Tibial nerve (tissue), 4 donors: ENCODE data around the gene ELOVL7.

Experiments used
- EP300 ChIP-seq, 2 donors: sonication (generic); formaldehyde crosslinking; IDR thresholded peaks; one replicate each; pipeline ENCODE4 v1.6.1; 2017; ENCODE audit warnings: antibody characterized with exemption in 2 of 2, mild to moderate bottlenecking in 1 of 2
- TF ChIP-seq, protein P1 (sequence below), 5 experiments: fragments of 200-600 bp in 3 of 5; fragments of 450-650 bp in 2 of 5; sonication (generic) in 3 of 5; IDR thresholded peaks; one replicate each; pipeline ENCODE4 v1.5.1; 2016 to 2019; ENCODE audit warnings: antibody characterized with exemption in 5 of 5, mild to moderate bottlenecking in 3 of 5, moderate library complexity in 2 of 5

DNA sequence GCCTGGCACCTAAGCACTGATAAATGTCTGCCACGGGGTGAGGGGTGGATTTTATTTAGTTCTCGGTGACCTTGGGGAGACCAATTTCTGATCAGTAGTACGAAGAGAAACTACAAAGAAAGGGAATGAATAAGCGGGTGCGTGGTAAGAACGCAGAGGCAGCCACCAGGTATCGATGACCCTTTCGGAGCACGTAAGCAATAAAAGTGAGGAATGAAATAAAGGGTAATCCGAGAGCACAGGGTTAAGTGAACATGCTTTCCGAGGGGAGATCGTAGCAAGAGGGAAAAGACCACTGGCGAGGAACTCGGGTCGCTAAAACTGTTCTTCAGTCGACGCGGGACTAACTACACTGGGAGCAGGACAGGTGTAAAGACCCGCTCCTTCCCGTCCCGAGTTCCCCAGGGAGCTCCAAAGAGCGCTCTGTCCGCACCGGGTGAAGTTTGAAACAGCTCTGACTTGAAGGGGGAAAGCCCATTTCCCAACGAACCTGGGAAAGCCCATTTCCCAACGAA, 1.1 kb downstream of the ELOVL7 start:
- no peak for TF ChIP-seq EP300 (IDR thresholded peaks at IDR 0.05)
- TF ChIP-seq, protein P1, sequence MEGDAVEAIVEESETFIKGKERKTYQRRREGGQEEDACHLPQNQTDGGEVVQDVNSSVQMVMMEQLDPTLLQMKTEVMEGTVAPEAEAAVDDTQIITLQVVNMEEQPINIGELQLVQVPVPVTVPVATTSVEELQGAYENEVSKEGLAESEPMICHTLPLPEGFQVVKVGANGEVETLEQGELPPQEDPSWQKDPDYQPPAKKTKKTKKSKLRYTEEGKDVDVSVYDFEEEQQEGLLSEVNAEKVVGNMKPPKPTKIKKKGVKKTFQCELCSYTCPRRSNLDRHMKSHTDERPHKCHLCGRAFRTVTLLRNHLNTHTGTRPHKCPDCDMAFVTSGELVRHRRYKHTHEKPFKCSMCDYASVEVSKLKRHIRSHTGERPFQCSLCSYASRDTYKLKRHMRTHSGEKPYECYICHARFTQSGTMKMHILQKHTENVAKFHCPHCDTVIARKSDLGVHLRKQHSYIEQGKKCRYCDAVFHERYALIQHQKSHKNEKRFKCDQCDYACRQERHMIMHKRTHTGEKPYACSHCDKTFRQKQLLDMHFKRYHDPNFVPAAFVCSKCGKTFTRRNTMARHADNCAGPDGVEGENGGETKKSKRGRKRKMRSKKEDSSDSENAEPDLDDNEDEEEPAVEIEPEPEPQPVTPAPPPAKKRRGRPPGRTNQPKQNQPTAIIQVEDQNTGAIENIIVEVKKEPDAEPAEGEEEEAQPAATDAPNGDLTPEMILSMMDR (IDR thresholded peaks at IDR 0.05) = no peak
